GM10248 (cell line): ENCODE data around the gene GAREM1.

Source experiments
- CTCF ChIA-PET: fragments of 300-600 bp; sonication (Branson Sonifier 250); formaldehyde crosslinking; extraction: SDS; loops from one replicate; lab custom pipeline; 2021; ENCODE audit warnings: antibody characterized with exemption; lab: Yijun Ruan, JAX
- POLR2A ChIA-PET: fragments of 350-650 bp; sonication (Branson Sonifier 250); formaldehyde crosslinking; extraction: SDS; loops from one replicate; lab custom pipeline; 2020; ENCODE audit warnings: antibody characterized with exemption; lab: Yijun Ruan, JAX
- DNase-seq: peaks from one replicate; pipeline ENCODE4 v3.0.0; 2012; ENCODE audit errors: extremely low spot score
- CTCF ChIP-seq: IDR thresholded peaks from 2 replicates; pipeline ENCODE4 v1.5.1; 2012; ENCODE audit warnings: mild to moderate bottlenecking, low read depth; ENCODE audit errors: extremely low read depth, missing control alignments, control extremely low read depth

GAREM1 gene

GRCh38 chr18:32450026-32450691 is 20.5 kb downstream of the GAREM1 start:
- TF ChIP-seq CTCF, result no peak
- ChIA-PET CTCF (interaction anchor here (1.1 to 1.8 kb wide), 2 partner anchors 19 to 23 kb away, joined by 3 to 4 read pairs; no protein-coding TSS in a partner anchor), POLR2A (no interaction called here)
- no peak for DNase-seq

- POLR2A ChIA-PET, result no interaction called here
- DNase-seq, result no peak
- TF ChIP-seq CTCF, result no peak
- CTCF ChIA-PET, result no interaction called here
Observed at GRCh38 chr18:32446780-32447179, 23.9 kb downstream of the GAREM1 start.

- POLR2A ChIA-PET, result no interaction called here
- CTCF ChIA-PET, result no interaction called here
- TF ChIP-seq CTCF, result no peak
- DNase-seq, result no peak
Observed at GRCh38 chr18:32445846-32446245, 24.8 kb downstream of the GAREM1 start.

GRCh38 chr18:32443706-32444215 is 26.9 kb downstream of the GAREM1 start:
- no peak for DNase-seq
- ChIA-PET POLR2A (no interaction called here), CTCF (no interaction called here)
- no peak for TF ChIP-seq CTCF

- no peak for TF ChIP-seq CTCF
- no peak for DNase-seq
- CTCF ChIA-PET, result interaction anchor here (1.1 to 1.5 kb wide), 2 partner anchors 17 to 22 kb away, joined by 3 to 4 read pairs; no protein-coding TSS in a partner anchor
- POLR2A ChIA-PET, result no interaction called here
Observed at GRCh38 chr18:32443033-32443705, 27.5 kb downstream of the GAREM1 start.

GRCh38 chr18:32442575-32442974 is 28.1 kb downstream of the GAREM1 start:
- ChIA-PET POLR2A (no interaction called here), CTCF (interaction anchor here (1.1 to 1.5 kb wide), 2 partner anchors 16 to 22 kb away, joined by 3 to 4 read pairs; no protein-coding TSS in a partner anchor)
- no peak for TF ChIP-seq CTCF
- no peak for DNase-seq
